ENCODE data around the gene FHOD3. TPM values are rescaled to one million over a fixed set of nuclear protein-coding genes. Genes with fewer than 3 reads are reported as not detected.

The FHOD3 gene
- total and polyA plus RNA-seq, 11 donors: 109 to 532 (median 262) TPM

- 86 to 93% (median 91%) methylated on average over 1 of the region's 1 CpG for WGBS, 4 donors
- Histone ChIP-seq H3K27me3 (peaks cover 0 to 17% (median 0%) of the 10 kb centered on the region in 9 donors), H3K36me3 (no peaks in the 10 kb centered on the region), H3K4me1 (no peaks in the 10 kb centered on the region), H3K4me3 (no peak overlapping the region), H3K9me3 (no peaks in the 10 kb centered on the region), H3K27ac (no peak overlapping the region)
- ATAC-seq: no peak
- DNase-seq: no peak
- intact Hi-C loops (cut with DNase I): no loop called here
- TF ChIP-seq CTCF (IDR thresholded peaks at IDR 0.05): no peak
Measured at GRCh38 chr18:36275561-36275960, 22.0 kb upstream of the FHOD3 start.

GRCh38 chr18:36279001-36279400, 18.5 kb upstream of the FHOD3 start:
- Histone ChIP-seq H3K4me1 (no peaks in the 10 kb centered on the region), H3K27ac (no peak overlapping the region), H3K27me3 (peaks cover 0 to 21% (median 0%) of the 10 kb centered on the region in 9 donors), H3K4me3 (no peak overlapping the region), H3K36me3 (no peaks in the 10 kb centered on the region), H3K9me3 (no peaks in the 10 kb centered on the region)
- 59 to 79% (median 65%) methylated on average over 3 of the region's 3 CpGs for whole genome bisulfite sequencing, 4 donors
- no peak for ATAC-seq
- intact Hi-C loops (cut with DNase I): no loop called here
- DNase-seq: no peak
- TF ChIP-seq POLR2A (IDR thresholded peaks at IDR 0.05): no peak
- no peak for TF ChIP-seq CTCF (IDR thresholded peaks at IDR 0.05)

GRCh38 chr18:36281936-36282335, 15.6 kb upstream of the FHOD3 start:
- ATAC-seq (no peak), DNase-seq (no peak)
- Histone ChIP-seq H3K9me3 (no peaks in the 10 kb centered on the region), H3K4me1 (no peaks in the 10 kb centered on the region), H3K36me3 (no peaks in the 10 kb centered on the region), H3K27ac (no peak overlapping the region), H3K27me3 (peaks cover 0 to 21% (median 0%) of the 10 kb centered on the region in 9 donors), H3K4me3 (no peak overlapping the region)
- no peak for TF ChIP-seq POLR2A (IDR thresholded peaks at IDR 0.05)
- no peak for TF ChIP-seq CTCF (IDR thresholded peaks at IDR 0.05)
- 42 to 57% (median 50%) methylated on average over 3 of the region's 3 CpGs for WGBS, 4 donors
- intact Hi-C loops (cut with DNase I): loop anchor here in 9 of 10 donors (5.0 to 10.0 kb wide), 7 partner anchors 87 to 897 kb away; partner anchors contain the start of gene MOCOS (in 5 of the 9)

- Histone ChIP-seq H3K36me3 (no peaks in the 10 kb centered on the region), H3K4me3 (no peak overlapping the region), H3K9me3 (peaks cover 0 to 3% (median under 1%) of the 10 kb centered on the region in 12 donors), H3K4me1 (no peaks in the 10 kb centered on the region), H3K27me3 (peaks cover 0 to 20% (median 0%) of the 10 kb centered on the region in 9 donors), H3K27ac (no peak overlapping the region)
- DNase-seq (no peak), ATAC-seq (no peak)
- intact Hi-C loops (cut with DNase I): loop anchor here in 9 of 10 donors (5.0 to 10.0 kb wide), 7 partner anchors 89 to 899 kb away; partner anchors contain the start of gene MOCOS (in 5 of the 9)
- no peak for TF ChIP-seq POLR2A (IDR thresholded peaks at IDR 0.05)
- no peak for TF ChIP-seq CTCF (IDR thresholded peaks at IDR 0.05)
- 63 to 83% (median 76%) methylated on average over 6 of the region's 6 CpGs for WGBS, 4 donors
Measured at GRCh38 chr18:36283448-36283847, 14.1 kb upstream of the FHOD3 start.
